Heart right ventricle (tissue), 16 donors: Measurements from ENCODE around the gene PRKACB. TPM values are rescaled to one million over a fixed set of nuclear protein-coding genes. Genes with fewer than 3 reads are reported as not detected.

Experiments
- ATAC-seq, 8 donors: fragments of 200-7000 bp; cut with Tn5 transposase; one replicate each; pipeline ENCODE4 v1.9.1; 2020; ENCODE audit warnings: mild to moderate bottlenecking in 8 of 8, moderate library complexity in 8 of 8, moderate number of reproducible peaks in 1 of 8
- DNase-seq, 2 donors: peaks; one replicate each; pipeline ENCODE4 v3.0.0-alpha.2; 2020
- H3K27ac ChIP-seq, 10 donors: fragments of 200-600 bp; sonication (generic) in 2 of 10; one replicate each; pipeline versions ENCODE4 v1.5.0 to v1.8.0; 2020 to 2022; ENCODE audit warnings: mild to moderate bottlenecking in 3 of 10
- H3K27me3 ChIP-seq, 7 donors: fragments of 200-600 bp; one replicate each; pipeline ENCODE4 v1.8.0; 2021 to 2022; ENCODE audit warnings: mild to moderate bottlenecking in 2 of 7
- H3K36me3 ChIP-seq, 9 donors: fragments of 200-600 bp; sonication (generic) in 1 of 9; one replicate each; pipeline versions ENCODE4 v1.5.0 to v1.8.0; 2020 to 2022; ENCODE audit warnings: mild to moderate bottlenecking in 2 of 9
- H3K4me1 ChIP-seq, 9 donors: fragments of 200-600 bp; sonication (generic) in 1 of 9; one replicate each; pipeline versions ENCODE4 v1.5.0 to v1.8.0; 2020 to 2022; ENCODE audit warnings: mild to moderate bottlenecking in 4 of 9
- H3K4me3 ChIP-seq, 10 donors: fragments of 200-600 bp; sonication (generic) in 2 of 10; one replicate each; pipeline versions ENCODE4 v1.5.0 to v1.8.0; 2020 to 2022; ENCODE audit warnings: mild to moderate bottlenecking in 7 of 10, moderate library complexity in 2 of 10
- H3K9me3 ChIP-seq, 11 donors: fragments of 200-600 bp in 10 of 11; sonication (generic) in 2 of 11; one replicate each; pipeline versions ENCODE4 v1.5.0 to v1.8.0; 2013 to 2022; ENCODE audit warnings: mild to moderate bottlenecking in 2 of 11, control low read depth in 1 of 11, moderate library complexity in 1 of 11
- CTCF ChIP-seq, 9 donors: fragments of 200-600 bp; sonication (generic) in 2 of 9; IDR thresholded peaks; one replicate each; pipeline versions ENCODE4 v1.5.0 to v1.8.0; 2021 to 2022; ENCODE audit warnings: antibody characterized with exemption in 9 of 9, mild to moderate bottlenecking in 5 of 9, moderate library complexity in 1 of 9
- WGBS, 2 donors: extraction: QIAGEN DNeasy Blood & Tissue Kit; methylation state at CpG; one replicate each; pipeline ENCODE4 v1.1.7; 2013; ENCODE audit warnings: inconsistent platforms in 1 of 2; 5-methylcytosine and 5-hydroxymethylcytosine counted together
- intact Hi-C, 10 donors: fragments of 100-400 bp; cut with DNase I; formaldehyde crosslinking; loops; one replicate each; pipeline versions ENCODE4 v1.11.1 to v1.14.2; 2022
- polyA plus RNA-seq, 2 donors: library from polyadenylated mRNA; stranded (reverse); fragments of 200-250 nt; gene quantifications; one replicate each; pipeline ENCODE4 v1.2.3, GENCODE V29; 2013
- total RNA-seq, 10 donors: library from RNA; stranded (reverse); fragmentation: NEBNext Ultra II Directional in 3 of 10; extraction: Animal tissue kit (Norgen Biotek cat#: 25700) in 3 of 10; gene quantifications; one replicate each; pipeline versions ENCODE4 v1.2.1 to v1.2.4, GENCODE V29; 2021 to 2023
- donor health status: Arrhythmogenic right ventricular cardiomyopathy.
- donor health status: ischemic (EF 13 %, LVEDD 7.1; RV severe dilation, severe dysfunction).
- donor health status: healthy with polysubstance abuse.
- donor health status: DM: no; HTN: yes; CAD: no.
- donor health status: DM: no; HTN: no; CAD: no.
- donor health status: ischemic (EF 25% LVEDD 6.9; RV normal size, moderate dysfunction).
- donor health status: ischemic (EF 25% LVEDD 5.7; RV mildly dilated, moderate dysfunction).
- donor health status: healthy.
- donor health status: DM: yes; HTN: yes; CAD: no.
- donor health status: Ischemic cardiomyopathy.
- donor health status: ischemic (EF 35%, LVEDD 5.7; RV mildly dilated, moderate dysfunction).
- donor health status: nonischemic (EF 11% LVEDD 7.7; RV severe dilation, severe dysfunction).
- donor health status: DM: yes; HTN: yes; CAD: no.
- donor health status: PGD.
- donor health status: ischemic (EF 29% LVEDD 5.4; RV normal size, mild dysfunction).
- donor health status: nonischemic (EF 23%, LVEDD 6.1; RV moderate dilation, normal function).

The PRKACB gene
- total and polyA plus RNA-seq, 12 donors, result 6.4 to 49.1 (median 39.6) TPM

- Histone ChIP-seq H3K36me3 (no peaks in the 10 kb centered on the region), H3K4me1 (peaks cover 0 to 14% (median 1%) of the 10 kb centered on the region in 9 donors), H3K9me3 (no peaks in the 10 kb centered on the region), H3K27me3 (no peaks in the 10 kb centered on the region), H3K4me3 (no peak overlapping the region), H3K27ac (no peak overlapping the region)
- TF ChIP-seq CTCF (IDR thresholded peaks at IDR 0.05), result no peak
- ATAC-seq (no peak), DNase-seq (no peak)
- 83 to 86% methylated on average over 2 of the region's 2 CpGs for WGBS, 2 donors
- intact Hi-C loops, result no loop called here
Observed at GRCh38 chr1:84259376-84259775, 115.3 kb downstream of the PRKACB start.

GRCh38 chr1:84259989-84260388 lies 115.9 kb downstream of the PRKACB start:
- 87 to 92% methylated on average over 2 of the region's 2 CpGs for WGBS, 2 donors
- intact Hi-C loops, result no loop called here

GRCh38 chr1:84260852-84261518 lies 116.9 kb downstream of the PRKACB start:
- intact Hi-C loops, result no loop called here

More at GRCh38 chr1:84259989-84260388, 115.9 kb downstream of the PRKACB start:
- no peak for DNase-seq
- Histone ChIP-seq H3K27ac (no peak overlapping the region), H3K36me3 (no peaks in the 10 kb centered on the region), H3K4me1 (peaks cover 0 to 14% (median 0%) of the 10 kb centered on the region in 9 donors), H3K27me3 (no peaks in the 10 kb centered on the region), H3K9me3 (no peaks in the 10 kb centered on the region), H3K4me3 (no peak overlapping the region)
- TF ChIP-seq CTCF (IDR thresholded peaks at IDR 0.05), result no peak
- ATAC-seq, result no peak

GRCh38 chr1:84264961-84265360 lies 120.9 kb downstream of the PRKACB start:
- H3K9me3 ChIP-seq, result no peaks in the 10 kb centered on the region
- no peaks in the 10 kb centered on the region for H3K27me3 ChIP-seq
- ATAC-seq, result no peak
- TF ChIP-seq CTCF (IDR thresholded peaks at IDR 0.05), result no peak
- DNase-seq, result no peak
- H3K4me3 ChIP-seq, result no peak overlapping the region
- H3K4me1 ChIP-seq, result no peaks in the 10 kb centered on the region
- H3K36me3 ChIP-seq, result no peaks in the 10 kb centered on the region
- intact Hi-C loops, result no loop called here
- H3K27ac ChIP-seq, result no peak overlapping the region
- WGBS, 2 donors, result 71 to 80% methylated on average over 2 of the region's 2 CpGs

More at GRCh38 chr1:84260852-84261518, 116.9 kb downstream of the PRKACB start:
- no peak for ATAC-seq
- Histone ChIP-seq H3K27me3 (no peaks in the 10 kb centered on the region), H3K9me3 (no peaks in the 10 kb centered on the region), H3K36me3 (no peaks in the 10 kb centered on the region), H3K4me3 (no peak overlapping the region), H3K4me1 (peaks cover 0 to 6% (median 0%) of the 10 kb centered on the region in 9 donors), H3K27ac (no peak overlapping the region)
- 52 to 59% methylated on average over 3 of the region's 3 CpGs for WGBS, 2 donors
- no peak for TF ChIP-seq CTCF (IDR thresholded peaks at IDR 0.05)
- DNase-seq, result no peak
